GM19099 (cell line): ENCODE data around the gene DNAJA4.

ENCODE experiments used
- POLR2A ChIP-seq: IDR thresholded peaks from 3 replicates; pipeline ENCODE4 v1.6.1; 2011; ENCODE audit warnings: low read depth; ENCODE audit not compliant: insufficient read length; ENCODE audit errors: extremely low read depth

DNAJA4 gene

GRCh38 chr15:78314181-78314581 is 49.8 kb downstream of the DNAJA4 start:
- no peak for TF ChIP-seq POLR2A

GRCh38 chr15:78315686-78316282 is 51.4 kb downstream of the DNAJA4 start:
- TF ChIP-seq POLR2A = no peak

GRCh38 chr15:78316283-78317083 is 52.1 kb downstream of the DNAJA4 start:
- peak; percentile 25 for TF ChIP-seq POLR2A

- TF ChIP-seq POLR2A = no peak
Measured at GRCh38 chr15:78317145-78317836, 52.9 kb downstream of the DNAJA4 start.

GRCh38 chr15:78319588-78319987 is 55.2 kb downstream of the DNAJA4 start:
- TF ChIP-seq POLR2A = no peak

GRCh38 chr15:78320183-78320582 is 55.8 kb downstream of the DNAJA4 start:
- no peak for TF ChIP-seq POLR2A

GRCh38 chr15:78321041-78321570 is 56.7 kb downstream of the DNAJA4 start:
- no peak for TF ChIP-seq POLR2A

- no peak for TF ChIP-seq POLR2A
Measured at GRCh38 chr15:78321786-78322185, 57.4 kb downstream of the DNAJA4 start.

- TF ChIP-seq POLR2A = no peak
Measured at GRCh38 chr15:78322243-78322642, 57.9 kb downstream of the DNAJA4 start.

- TF ChIP-seq POLR2A = no peak
Measured at GRCh38 chr15:78322724-78323521, 58.6 kb downstream of the DNAJA4 start.

GRCh38 chr15:78323693-78324092 is 59.3 kb downstream of the DNAJA4 start:
- no peak for TF ChIP-seq POLR2A

- TF ChIP-seq POLR2A = no peak
Measured at GRCh38 chr15:78324144-78324543, 59.8 kb downstream of the DNAJA4 start.

- no peak for TF ChIP-seq POLR2A
Measured at GRCh38 chr15:78325092-78325843, 60.9 kb downstream of the DNAJA4 start.

GRCh38 chr15:78327466-78327865 is 63.1 kb downstream of the DNAJA4 start:
- TF ChIP-seq POLR2A = no peak
